Measurements from ENCODE around the gene ATP12A. TPM values are rescaled to one million over a fixed set of nuclear protein-coding genes. Genes with fewer than 3 reads are reported as not detected.
A peak's percentile ranks its signal among the peaks of the same experiment; 100 is the strongest.

The ATP12A gene
- total RNA-seq, 1 donor from 2014 or later = not detected

- no peak for DNase-seq (ENCODE audit: low spot score)
Observed at GRCh38 chr13:24663089-24663395, 17.2 kb upstream of the ATP12A start.

- no peak for DNase-seq (ENCODE audit: low spot score)
Observed at GRCh38 chr13:24663586-24663985, 16.6 kb upstream of the ATP12A start.

GRCh38 chr13:24664726-24665409 lies 15.3 kb upstream of the ATP12A start:
- DNase-seq (ENCODE audit: low spot score) = no peak

GRCh38 chr13:24668511-24668910 lies 11.7 kb upstream of the ATP12A start:
- DNase-seq (ENCODE audit: low spot score) = no peak

GRCh38 chr13:24668955-24669582 lies 11.1 kb upstream of the ATP12A start:
- DNase-seq (ENCODE audit: low spot score) = peak; percentile 35

GRCh38 chr13:24670174-24670573 lies 10.0 kb upstream of the ATP12A start:
- DNase-seq (ENCODE audit: low spot score) = no peak

GRCh38 chr13:24670961-24671381 lies 9.2 kb upstream of the ATP12A start:
- DNase-seq (ENCODE audit: low spot score) = peak; percentile 45

- DNase-seq (ENCODE audit: low spot score) = peak; percentile 53
Observed at GRCh38 chr13:24671386-24672113, 8.7 kb upstream of the ATP12A start.

- DNase-seq (ENCODE audit: low spot score) = peak; percentile 53
Observed at GRCh38 chr13:24672141-24673132, 7.8 kb upstream of the ATP12A start.

- peak; percentile 69 for DNase-seq (ENCODE audit: low spot score)
Observed at GRCh38 chr13:24675806-24676570, 4.2 kb upstream of the ATP12A start.

GRCh38 chr13:24678151-24678550 lies 2.1 kb upstream of the ATP12A start:
- DNase-seq (ENCODE audit: low spot score) = no peak

GRCh38 chr13:24679686-24680085 lies 522 bp upstream of the ATP12A start:
- no peak for DNase-seq (ENCODE audit: low spot score)

- DNase-seq (ENCODE audit: low spot score) = peak; percentile 86
Observed at GRCh38 chr13:24680921-24681604, 855 bp downstream of the ATP12A start.

- no peak for DNase-seq (ENCODE audit: low spot score)
Observed at GRCh38 chr13:24681930-24682329, 1.7 kb downstream of the ATP12A start.

- peak; percentile 53 for DNase-seq (ENCODE audit: low spot score)
Observed at GRCh38 chr13:24682353-24682752, 2.1 kb downstream of the ATP12A start.

GRCh38 chr13:24683351-24683750 lies 3.1 kb downstream of the ATP12A start:
- DNase-seq (ENCODE audit: low spot score) = no peak

GRCh38 chr13:24683838-24684599 lies 3.8 kb downstream of the ATP12A start:
- peak; percentile 68 for DNase-seq (ENCODE audit: low spot score)

- DNase-seq (ENCODE audit: low spot score) = peak; percentile 64
Observed at GRCh38 chr13:24684600-24684998, 4.4 kb downstream of the ATP12A start.

GRCh38 chr13:24685314-24685713 lies 5.1 kb downstream of the ATP12A start:
- DNase-seq (ENCODE audit: low spot score) = peak; percentile 73
